Cardiac fibroblast (primary cell): ENCODE results near the gene ZNRF2.

Experiments
- DNase-seq, 2 donors: peaks; one replicate each; pipeline versions ENCODE4 v3.0.0 to v3.0.0-alpha.2; 2010; ENCODE audit warnings: low read depth in 2 of 2
- H3K4me3 ChIP-seq, 2 donors: replicated peaks in 1 of 2; 1 replicate in 1 of 2; 2 replicates in 1 of 2; pipeline ENCODE4 v1.5.1; 2011; ENCODE audit warnings: low read depth in 2 of 2, low read length in 2 of 2, mild to moderate bottlenecking in 2 of 2, moderate library complexity in 1 of 2
- CTCF ChIP-seq: IDR thresholded peaks from one replicate; pipeline ENCODE4 v1.5.1; 2011; ENCODE audit warnings: low read depth, mild to moderate bottlenecking, low read length, inconsistent platforms

The ZNRF2 gene

DNA sequence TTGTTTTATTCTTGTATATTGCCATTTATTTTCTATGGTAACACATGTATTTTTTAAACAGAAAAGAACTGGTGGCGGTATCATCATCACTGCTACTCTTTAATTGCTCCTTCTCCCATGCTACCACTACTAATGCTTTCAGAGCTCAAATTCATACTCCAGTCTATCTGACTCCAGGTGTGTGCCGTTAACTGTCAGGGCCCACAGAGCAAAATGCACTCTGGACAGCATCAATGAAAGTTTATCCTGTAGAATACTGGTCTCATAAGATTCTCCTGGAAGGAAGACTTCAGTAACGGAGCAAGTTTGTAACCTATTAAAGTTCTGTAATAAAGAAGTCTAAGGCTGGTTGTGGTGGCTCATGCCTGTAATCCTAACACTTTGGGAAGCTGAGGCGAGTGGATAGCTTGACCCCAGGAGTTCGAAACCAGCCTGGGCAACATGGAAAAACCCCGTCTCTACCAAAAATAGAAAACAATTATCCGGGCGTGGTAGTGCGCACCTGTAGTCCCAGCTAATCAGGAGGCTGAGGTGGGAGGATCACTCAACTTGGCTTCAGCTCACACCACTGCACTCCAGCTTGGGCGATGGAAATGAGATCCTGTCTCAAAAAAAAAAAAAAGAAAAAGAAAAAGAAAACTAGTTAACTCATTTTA, 18.4 kb downstream of the ZNRF2 start:
- no peak overlapping the region for H3K4me3 ChIP-seq
- no peak for DNase-seq
- no peak for TF ChIP-seq CTCF

GRCh38 chr7:30303312-30304039, 19.1 kb downstream of the ZNRF2 start:
- no peak for TF ChIP-seq CTCF
- DNase-seq, result no peak
- H3K4me3 ChIP-seq, result no peak overlapping the region

GRCh38 chr7:30304177-30304884, 19.9 kb downstream of the ZNRF2 start:
- DNase-seq, result no peak
- no peak for TF ChIP-seq CTCF
- H3K4me3 ChIP-seq, result no peak overlapping the region

- H3K4me3 ChIP-seq, result no peak overlapping the region
- no peak for DNase-seq
- no peak for TF ChIP-seq CTCF
These were observed 22.6 kb downstream of the ZNRF2 start for GRCh38 chr7:30306976-30307375.

DNA sequence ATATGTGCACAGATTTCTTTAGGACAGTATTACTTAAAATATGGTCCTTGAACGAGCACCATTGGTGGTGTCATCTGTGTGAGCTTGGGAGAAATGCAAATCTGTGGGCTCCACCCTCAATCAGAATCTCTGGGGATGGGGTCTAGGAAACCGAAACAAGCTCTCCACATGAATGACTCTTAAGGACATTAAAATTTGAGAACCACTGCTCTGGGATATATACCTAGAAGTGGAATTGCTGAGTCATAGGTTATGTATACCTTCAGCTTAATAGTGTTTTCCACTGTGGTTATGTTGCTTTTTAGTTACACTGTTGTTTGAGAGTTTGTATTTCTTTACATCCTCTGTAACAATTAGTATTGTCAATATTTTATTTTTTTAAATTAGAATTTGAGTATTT, 24.0 kb downstream of the ZNRF2 start:
- TF ChIP-seq CTCF, result no peak
- no peak for DNase-seq

DNA sequence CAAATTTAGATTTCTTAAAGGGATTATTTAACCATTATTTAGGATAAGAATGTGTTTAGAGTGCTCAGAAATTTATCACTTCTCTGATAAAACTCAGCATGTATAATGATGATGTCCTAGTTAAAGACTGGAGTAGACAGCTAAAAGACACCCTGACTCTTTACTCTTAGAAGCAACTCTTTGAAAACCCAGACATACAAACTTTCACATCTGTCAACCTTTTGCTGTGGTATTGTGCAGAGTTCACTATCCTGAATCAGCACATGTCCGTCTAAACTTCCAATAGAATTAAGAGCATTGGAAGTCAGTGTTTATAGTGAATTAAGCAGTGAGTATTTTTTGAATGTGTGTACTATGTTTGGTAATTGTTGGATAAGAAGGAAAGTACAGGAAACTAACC, 24.9 kb downstream of the ZNRF2 start:
- no peak for DNase-seq
- no peak for TF ChIP-seq CTCF
- no peak overlapping the region for H3K4me3 ChIP-seq

More for the DNA sequence above, 24.0 kb downstream of the ZNRF2 start:
- no peak overlapping the region for H3K4me3 ChIP-seq
